Anterior cingulate cortex (tissue), 58 donors: ENCODE data around the gene EML1.

Experiments
- DNase-seq, 58 donors: peaks; one replicate each; lab custom pipeline; 2025; lab: John Stamatoyannopoulos, UW

EML1 gene

GRCh38 chr14:99918781-99919180 is 125.6 kb downstream of the EML1 start:
- DNase-seq, result peak in 5 of 58 donors; percentile 10 to 36 (median 17)

DNA sequence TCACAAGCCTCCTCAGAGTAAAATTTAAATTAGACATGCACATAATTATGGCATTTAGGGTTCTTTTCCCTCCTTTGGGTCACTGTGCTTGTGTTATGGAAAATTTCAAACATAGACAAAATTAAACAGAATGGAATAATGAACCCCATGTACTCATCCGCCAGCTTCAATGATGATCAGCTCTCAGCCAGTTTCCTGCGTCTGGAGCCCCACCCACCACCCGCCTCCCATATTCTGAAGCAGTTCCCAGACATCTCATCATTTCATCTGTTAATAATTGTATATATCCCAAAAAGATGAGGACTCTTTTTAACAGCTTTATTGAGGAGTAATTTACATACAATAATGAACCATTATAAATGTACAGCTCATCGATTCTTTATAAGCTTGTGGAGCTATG is 128.2 kb downstream of the EML1 start:
- DNase-seq, result no peak

DNA sequence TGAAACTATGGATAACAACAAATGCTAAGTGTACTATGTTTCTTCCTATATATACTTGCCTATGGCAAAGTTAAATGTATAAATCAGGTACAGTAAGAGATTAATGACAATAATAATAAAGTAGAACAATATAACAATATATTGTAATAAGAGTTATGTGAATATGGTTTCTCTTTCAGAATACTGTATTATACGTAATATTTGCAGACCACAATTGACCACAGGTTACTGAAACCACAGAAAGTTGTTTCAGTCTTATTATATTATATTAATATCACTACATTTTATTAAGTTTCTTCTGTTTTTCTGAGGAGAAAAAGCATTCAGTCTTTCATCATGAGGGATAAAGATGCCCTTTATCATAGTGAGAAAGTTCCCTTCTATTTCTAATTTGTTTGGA is 131.2 kb downstream of the EML1 start:
- DNase-seq, result no peak

- no peak for DNase-seq
Measured at GRCh38 chr14:99925471-99925870, 132.3 kb downstream of the EML1 start.

- no peak for DNase-seq
Measured at GRCh38 chr14:99928963-99929362, 135.8 kb downstream of the EML1 start.

DNA sequence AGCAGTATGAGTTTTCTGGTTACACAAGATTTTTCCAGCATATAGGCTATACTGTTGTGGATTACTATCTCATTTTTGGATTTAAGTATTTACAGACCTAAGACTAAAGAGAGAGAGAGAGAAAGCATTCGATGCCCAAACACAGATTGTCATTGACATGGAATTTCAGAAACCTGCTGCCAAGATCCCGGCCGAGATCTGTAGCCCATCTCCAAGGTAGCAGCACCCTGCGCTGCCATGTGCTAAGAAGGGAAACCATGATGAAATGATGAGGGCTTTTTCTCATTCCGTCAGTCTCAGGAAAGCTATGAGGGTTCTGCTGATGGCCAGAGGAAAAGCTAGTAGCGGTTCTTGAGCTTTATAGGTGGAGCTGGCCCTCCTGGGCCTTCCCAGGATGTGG is 136.4 kb downstream of the EML1 start:
- no peak for DNase-seq

- DNase-seq, result peak in 1 of 58 donors; percentile 28
Measured at GRCh38 chr14:99930420-99931274, 137.4 kb downstream of the EML1 start.

- DNase-seq, result no peak
Measured at GRCh38 chr14:99931308-99931707, 138.1 kb downstream of the EML1 start.

DNA sequence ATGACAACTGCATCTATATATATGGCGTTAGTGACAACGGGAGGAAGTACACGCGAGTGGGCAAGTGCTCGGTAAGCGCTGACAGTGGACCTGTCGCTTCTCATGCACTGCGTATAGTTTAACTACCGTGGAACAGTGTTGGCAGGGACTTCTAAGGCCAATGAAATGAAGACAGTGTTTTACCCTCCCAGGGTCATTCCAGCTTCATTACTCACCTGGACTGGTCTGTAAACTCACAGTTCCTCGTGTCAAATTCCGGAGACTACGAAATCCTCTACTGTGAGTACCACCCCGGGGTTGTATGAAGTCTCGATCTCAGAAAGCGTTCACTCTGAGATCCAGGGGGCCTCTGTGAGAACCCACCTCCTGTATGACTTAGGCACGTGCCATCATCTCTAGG is 142.8 kb downstream of the EML1 start:
- DNase-seq, result no peak

DNA sequence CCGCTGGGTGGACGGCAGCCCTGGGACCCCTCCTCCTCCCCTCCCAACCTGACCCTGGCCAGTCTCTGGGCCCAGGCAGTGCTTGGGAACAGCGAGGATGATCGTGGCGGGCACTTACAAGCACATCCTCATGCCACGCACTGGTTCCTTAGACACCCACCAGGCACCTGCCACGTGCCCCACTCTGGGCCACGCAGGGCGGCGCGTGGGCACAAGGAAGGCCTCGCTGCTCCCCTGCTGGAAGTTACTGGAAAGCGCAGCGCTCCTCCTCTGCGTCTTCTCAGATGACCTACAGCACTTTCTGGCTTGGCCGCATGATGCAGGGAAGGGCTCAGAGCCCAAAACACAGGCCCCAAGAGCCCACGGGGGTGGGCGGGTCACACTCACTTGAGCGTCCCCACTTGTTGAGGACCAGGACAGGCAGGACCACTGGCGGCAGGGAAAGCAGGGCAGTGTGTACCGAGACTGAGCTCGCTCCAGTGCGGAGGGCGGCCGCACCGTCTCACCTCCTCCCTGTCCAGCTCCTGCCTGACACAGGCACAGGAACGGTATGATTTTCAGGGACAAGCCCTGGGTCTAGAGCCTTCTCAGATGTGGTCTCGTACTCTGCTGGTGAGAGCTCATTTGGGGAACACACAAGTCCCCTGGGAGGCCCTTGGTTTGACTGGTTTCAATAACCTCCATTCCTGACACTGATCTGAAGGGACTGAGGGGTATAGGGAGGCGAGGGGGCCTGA is 143.7 kb downstream of the EML1 start:
- DNase-seq, result no peak

DNA sequence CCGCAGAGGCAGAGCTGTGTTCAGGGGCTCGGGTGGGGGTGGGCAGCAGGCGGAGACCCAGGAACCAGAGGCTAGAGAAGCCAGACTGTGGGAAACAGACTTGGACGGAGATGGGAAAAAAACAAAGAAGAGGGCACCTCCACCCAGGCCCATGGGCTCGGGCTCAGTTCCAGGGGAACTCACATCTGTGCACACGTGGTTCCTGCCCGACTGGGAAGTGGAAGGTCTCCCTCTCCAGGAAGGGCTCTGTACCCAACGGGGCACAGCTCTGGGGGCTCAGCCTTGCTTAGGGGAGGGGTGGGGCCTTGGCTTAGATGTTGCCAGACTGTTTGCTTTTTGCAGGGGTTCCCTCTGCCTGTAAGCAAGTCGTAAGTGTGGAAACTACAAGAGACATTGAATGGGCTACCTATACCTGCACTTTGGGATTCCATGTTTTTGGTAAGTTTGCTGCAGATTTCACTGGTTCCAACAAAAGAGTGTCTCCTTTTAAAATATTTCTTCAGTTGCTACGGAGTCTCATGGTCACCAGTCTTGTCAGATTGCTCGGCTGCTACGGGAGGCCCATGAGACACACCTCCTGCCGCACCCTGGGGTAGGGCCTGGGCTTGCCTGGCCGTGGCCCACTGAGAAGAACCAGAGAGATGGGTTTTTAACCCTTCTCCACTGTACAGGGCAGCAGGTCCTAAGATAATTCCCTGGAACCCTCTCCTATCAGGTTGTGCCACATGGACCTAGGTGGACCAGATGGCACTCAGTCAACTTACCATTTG is 144.4 kb downstream of the EML1 start:
- DNase-seq, result no peak

GRCh38 chr14:99938376-99938775 is 145.2 kb downstream of the EML1 start:
- DNase-seq, result no peak

GRCh38 chr14:99938896-99939295 is 145.7 kb downstream of the EML1 start:
- DNase-seq, result no peak

DNA sequence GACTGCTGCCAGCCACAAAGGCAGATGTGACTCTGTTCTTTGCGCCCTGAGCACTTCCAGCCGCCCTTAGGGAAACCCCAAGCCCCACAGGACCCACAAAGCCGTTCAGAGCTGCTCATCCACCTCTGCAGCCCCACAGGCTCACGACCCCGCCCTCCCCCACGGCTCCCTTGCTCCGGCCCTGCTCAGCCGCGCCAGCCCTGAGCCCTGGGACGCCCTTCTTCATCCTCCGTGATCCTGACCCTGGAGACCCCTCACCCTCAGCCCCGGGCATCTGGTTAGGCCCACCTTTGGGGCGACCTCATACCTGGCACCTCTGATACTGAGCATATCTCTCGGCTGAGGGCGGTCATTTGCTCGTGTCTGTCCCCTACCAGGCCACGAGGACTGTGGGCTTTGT is 146.2 kb downstream of the EML1 start:
- DNase-seq, result no peak

- DNase-seq, result no peak
Measured at GRCh38 chr14:99940064-99940463, 146.9 kb downstream of the EML1 start.

DNA sequence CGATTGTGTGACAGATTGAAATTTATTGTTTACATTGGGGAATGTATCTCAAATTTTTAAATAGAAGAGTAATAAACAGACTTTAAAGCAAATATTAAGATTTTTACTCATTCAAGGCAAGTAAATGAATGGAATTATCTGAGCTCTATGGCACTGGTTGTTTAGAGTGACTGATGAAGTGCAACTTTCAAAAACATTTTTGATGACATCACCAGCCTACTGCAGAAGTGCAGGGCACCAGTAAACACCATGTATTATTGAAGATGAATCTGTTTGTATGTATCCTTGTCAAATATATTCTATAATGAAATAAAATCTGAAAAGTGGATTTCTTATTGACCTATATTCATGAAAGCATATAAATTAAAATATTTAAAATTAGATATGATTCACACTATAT is 148.0 kb downstream of the EML1 start:
- DNase-seq, result no peak

DNA sequence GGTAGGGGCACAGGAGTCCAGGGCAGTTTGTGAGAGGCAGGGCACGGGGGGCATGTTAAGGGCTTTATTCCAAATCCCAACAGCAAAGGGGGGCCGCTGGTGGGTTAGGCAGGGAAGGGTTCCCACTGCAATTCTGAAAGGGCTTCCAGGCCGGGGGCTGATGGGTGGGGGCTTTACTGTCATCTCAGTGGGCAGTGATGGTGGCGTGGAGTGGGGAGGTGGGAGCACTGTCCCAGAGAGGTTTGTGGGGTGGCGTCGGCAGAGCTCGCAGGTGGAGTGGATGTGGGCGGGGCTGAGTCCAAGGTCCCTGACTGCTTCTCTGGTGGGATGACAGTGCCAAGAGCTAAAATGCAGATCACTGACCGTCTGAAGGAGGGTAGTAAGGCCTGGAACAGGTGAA is 150.4 kb downstream of the EML1 start:
- no peak for DNase-seq

DNA sequence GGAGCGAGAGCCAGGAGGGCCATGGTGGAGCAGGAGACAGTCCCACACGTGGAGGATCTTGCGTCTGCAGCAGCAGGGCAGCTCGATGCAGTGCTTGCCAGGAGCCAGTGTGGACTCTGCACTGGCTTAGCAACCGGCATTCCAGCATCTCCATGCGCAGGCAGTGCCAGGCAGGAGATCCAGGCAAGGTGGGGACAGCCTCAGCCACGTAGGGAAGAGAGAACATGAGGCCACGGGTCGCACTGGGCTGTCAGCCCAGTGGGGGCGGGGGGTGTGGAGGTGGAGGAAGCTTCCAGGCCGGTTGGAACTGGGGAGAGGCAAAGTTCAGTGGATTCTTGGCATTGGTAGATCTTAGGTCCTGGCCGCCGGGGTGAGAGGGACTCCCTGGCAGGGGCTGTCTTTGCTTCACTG is 151.0 kb downstream of the EML1 start:
- DNase-seq, result no peak

GRCh38 chr14:99945732-99946651 is 152.8 kb downstream of the EML1 start:
- peak in 7 of 58 donors; percentile 5 to 37 (median 25) for DNase-seq
